Measurements from ENCODE around the gene EFHD2.
"Not testable (repeated sequence)": the region's sequence is repeated elsewhere in the genome, so short reads cannot be mapped to it uniquely, and the experiment has no call there.

EFHD2 gene

GRCh38 chr1:15451014-15451722 lies 41.5 kb downstream of the EFHD2 start:
- Histone ChIP-seq H3K4me1 (ENCODE audit: control insufficient read depth in 2 of 2, insufficient read depth in 2 of 2, low read length in 2 of 2) (no peaks in the 10 kb centered on the region), H3K36me3 (ENCODE audit: control insufficient read depth in 2 of 2, insufficient read depth in 2 of 2, low read length in 2 of 2) (no peaks in the 10 kb centered on the region), H3K9me3 (ENCODE audit: control insufficient read depth in 2 of 2, low read length in 2 of 2) (no peaks in the 10 kb centered on the region), H3K4me3 (ENCODE audit: low read length in 2 of 2) (no peak overlapping the region), H3K9ac (ENCODE audit: low read depth in 1 of 2, low read length in 2 of 2) (no peak overlapping the region), H3K27me3 (ENCODE audit: control insufficient read depth in 2 of 2, insufficient read depth in 2 of 2, low read length in 2 of 2) (peaks cover 0 to 2% of the 10 kb centered on the region in 2 donors), H3K27ac (ENCODE audit: low read depth in 2 of 2, low read length in 2 of 2) (no peak overlapping the region)

- no peak overlapping the region for H3K27ac ChIP-seq (ENCODE audit: low read depth in 2 of 2, low read length in 2 of 2)
- no peak overlapping the region for H3K4me3 ChIP-seq (ENCODE audit: low read length in 2 of 2)
- H3K27me3 ChIP-seq (ENCODE audit: control insufficient read depth in 2 of 2, insufficient read depth in 2 of 2, low read length in 2 of 2), result no peaks in the 10 kb centered on the region
- H3K9ac ChIP-seq (ENCODE audit: low read depth in 1 of 2, low read length in 2 of 2), result no peak overlapping the region
- no peaks in the 10 kb centered on the region for H3K36me3 ChIP-seq (ENCODE audit: control insufficient read depth in 2 of 2, insufficient read depth in 2 of 2, low read length in 2 of 2)
- no peaks in the 10 kb centered on the region for H3K4me1 ChIP-seq (ENCODE audit: control insufficient read depth in 2 of 2, insufficient read depth in 2 of 2, low read length in 2 of 2)
- no peaks in the 10 kb centered on the region for H3K9me3 ChIP-seq (ENCODE audit: control insufficient read depth in 2 of 2, low read length in 2 of 2)
Observed at GRCh38 chr1:15452216-15452615, 42.5 kb downstream of the EFHD2 start.

DNA sequence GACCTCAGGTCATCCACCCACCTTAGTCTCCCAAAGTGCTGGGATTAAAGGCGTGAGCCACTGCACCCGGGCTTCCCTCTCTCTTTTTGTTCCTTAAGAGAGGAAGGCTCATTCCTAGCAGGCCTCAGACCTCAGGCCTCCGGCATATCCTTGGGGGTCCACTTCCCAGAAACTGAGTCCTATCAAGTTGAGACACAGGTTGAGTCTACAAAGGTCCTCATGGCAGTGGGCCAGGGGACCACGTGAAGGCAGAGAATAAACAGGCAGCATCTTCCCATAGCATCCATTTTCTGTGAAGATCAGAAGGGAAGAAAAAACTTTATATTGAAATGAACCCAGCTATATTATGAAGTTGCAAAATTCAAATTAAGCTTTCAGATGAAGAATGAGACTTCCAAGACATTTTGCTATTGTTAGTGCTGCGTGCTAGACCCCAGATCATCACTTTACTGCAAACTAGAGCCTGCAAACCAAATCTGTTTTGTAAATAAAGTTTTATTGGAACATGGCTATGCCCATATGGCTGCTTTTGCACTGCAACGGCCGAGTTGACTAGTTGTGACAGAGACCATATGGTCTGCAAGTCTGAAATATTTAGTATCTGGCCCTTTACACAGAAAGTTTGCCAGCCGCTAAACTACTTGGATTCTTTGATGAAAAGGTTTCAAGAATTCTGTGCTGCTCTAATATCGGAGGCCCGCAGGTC lies 43.3 kb downstream of the EFHD2 start:
- H3K9me3 ChIP-seq (ENCODE audit: control insufficient read depth in 2 of 2, low read length in 2 of 2), result no peaks in the 10 kb centered on the region
- no peaks in the 10 kb centered on the region for H3K4me1 ChIP-seq (ENCODE audit: control insufficient read depth in 2 of 2, insufficient read depth in 2 of 2, low read length in 2 of 2)
- no peak overlapping the region for H3K4me3 ChIP-seq (ENCODE audit: low read length in 2 of 2)
- no peak overlapping the region for H3K9ac ChIP-seq (ENCODE audit: low read depth in 1 of 2, low read length in 2 of 2)
- no peaks in the 10 kb centered on the region for H3K36me3 ChIP-seq (ENCODE audit: control insufficient read depth in 2 of 2, insufficient read depth in 2 of 2, low read length in 2 of 2)
- H3K27ac ChIP-seq (ENCODE audit: low read depth in 2 of 2, low read length in 2 of 2), result no peak overlapping the region
- no peaks in the 10 kb centered on the region for H3K27me3 ChIP-seq (ENCODE audit: control insufficient read depth in 2 of 2, insufficient read depth in 2 of 2, low read length in 2 of 2)

DNA sequence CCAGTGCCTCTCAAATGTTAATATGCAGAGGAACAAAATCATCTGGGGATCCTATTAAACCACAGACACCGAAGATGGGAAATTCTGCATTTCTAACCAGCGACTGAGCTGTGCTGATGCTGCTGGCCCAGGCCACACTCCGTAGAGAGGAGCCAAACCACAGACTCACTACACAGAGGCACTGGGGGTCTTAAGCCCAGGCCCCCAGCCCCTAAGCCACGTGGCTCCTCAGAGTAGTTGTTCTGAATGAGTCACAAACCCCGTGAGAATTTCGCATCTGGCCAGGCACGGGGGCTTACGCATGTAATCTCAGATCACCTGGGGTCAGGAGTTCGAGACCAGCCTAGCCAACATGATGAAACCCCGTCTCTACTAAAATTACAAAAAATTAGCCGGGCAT lies 44.0 kb downstream of the EFHD2 start:
- Histone ChIP-seq H3K36me3 (ENCODE audit: control insufficient read depth in 2 of 2, insufficient read depth in 2 of 2, low read length in 2 of 2) (no peaks in the 10 kb centered on the region), H3K9me3 (ENCODE audit: control insufficient read depth in 2 of 2, low read length in 2 of 2) (no peaks in the 10 kb centered on the region), H3K4me1 (ENCODE audit: control insufficient read depth in 2 of 2, insufficient read depth in 2 of 2, low read length in 2 of 2) (no peaks in the 10 kb centered on the region), H3K4me3 (ENCODE audit: low read length in 2 of 2) (no peak overlapping the region), H3K27ac (ENCODE audit: low read depth in 2 of 2, low read length in 2 of 2) (no peak overlapping the region), H3K9ac (ENCODE audit: low read depth in 1 of 2, low read length in 2 of 2) (no peak overlapping the region), H3K27me3 (ENCODE audit: control insufficient read depth in 2 of 2, insufficient read depth in 2 of 2, low read length in 2 of 2) (no peaks in the 10 kb centered on the region)

GRCh38 chr1:15454256-15454655 lies 44.6 kb downstream of the EFHD2 start:
- Histone ChIP-seq H3K27me3 (ENCODE audit: control insufficient read depth in 2 of 2, insufficient read depth in 2 of 2, low read length in 2 of 2) (no peaks in the 10 kb centered on the region), H3K27ac (ENCODE audit: low read depth in 2 of 2, low read length in 2 of 2) (no peak overlapping the region)

DNA sequence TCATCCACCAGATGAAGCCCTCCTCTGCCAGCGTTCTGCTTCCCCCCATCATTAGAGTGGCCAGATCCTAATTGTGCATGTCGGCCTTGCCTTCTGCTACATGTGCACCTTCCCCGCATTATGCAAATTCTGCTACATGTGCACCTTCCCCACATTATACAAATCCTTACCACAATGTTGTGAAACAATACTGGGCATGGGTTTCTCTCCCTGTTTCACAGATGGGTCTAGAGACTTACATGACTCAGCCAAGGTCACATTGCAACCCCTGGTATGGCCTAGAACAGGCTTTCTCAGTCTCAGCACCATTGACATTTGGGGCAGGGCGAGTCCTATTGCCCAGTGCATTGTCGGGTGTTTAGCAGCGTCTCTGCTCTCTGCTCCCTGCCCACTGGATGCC lies 45.8 kb downstream of the EFHD2 start:
- no peaks in the 10 kb centered on the region for H3K9me3 ChIP-seq (ENCODE audit: control insufficient read depth in 2 of 2, low read length in 2 of 2)
- peaks cover 0 to 2% of the 10 kb centered on the region in 2 donors for H3K4me1 ChIP-seq (ENCODE audit: control insufficient read depth in 2 of 2, insufficient read depth in 2 of 2, low read length in 2 of 2)
- no peak overlapping the region for H3K4me3 ChIP-seq (ENCODE audit: low read length in 2 of 2)
- no peaks in the 10 kb centered on the region for H3K36me3 ChIP-seq (ENCODE audit: control insufficient read depth in 2 of 2, insufficient read depth in 2 of 2, low read length in 2 of 2)
- no peaks in the 10 kb centered on the region for H3K27me3 ChIP-seq (ENCODE audit: control insufficient read depth in 2 of 2, insufficient read depth in 2 of 2, low read length in 2 of 2)
- H3K27ac ChIP-seq (ENCODE audit: low read depth in 2 of 2, low read length in 2 of 2), result no peak overlapping the region
- no peak overlapping the region for H3K9ac ChIP-seq (ENCODE audit: low read depth in 1 of 2, low read length in 2 of 2)

More at GRCh38 chr1:15454256-15454655, 44.6 kb downstream of the EFHD2 start:
- Histone ChIP-seq H3K36me3 (ENCODE audit: control insufficient read depth in 2 of 2, insufficient read depth in 2 of 2, low read length in 2 of 2) (no peaks in the 10 kb centered on the region), H3K9me3 (ENCODE audit: control insufficient read depth in 2 of 2, low read length in 2 of 2) (no peaks in the 10 kb centered on the region), H3K9ac (ENCODE audit: low read depth in 1 of 2, low read length in 2 of 2) (no peak overlapping the region), H3K4me1 (ENCODE audit: control insufficient read depth in 2 of 2, insufficient read depth in 2 of 2, low read length in 2 of 2) (no peaks in the 10 kb centered on the region), H3K4me3 (ENCODE audit: low read length in 2 of 2) (no peak overlapping the region)

DNA sequence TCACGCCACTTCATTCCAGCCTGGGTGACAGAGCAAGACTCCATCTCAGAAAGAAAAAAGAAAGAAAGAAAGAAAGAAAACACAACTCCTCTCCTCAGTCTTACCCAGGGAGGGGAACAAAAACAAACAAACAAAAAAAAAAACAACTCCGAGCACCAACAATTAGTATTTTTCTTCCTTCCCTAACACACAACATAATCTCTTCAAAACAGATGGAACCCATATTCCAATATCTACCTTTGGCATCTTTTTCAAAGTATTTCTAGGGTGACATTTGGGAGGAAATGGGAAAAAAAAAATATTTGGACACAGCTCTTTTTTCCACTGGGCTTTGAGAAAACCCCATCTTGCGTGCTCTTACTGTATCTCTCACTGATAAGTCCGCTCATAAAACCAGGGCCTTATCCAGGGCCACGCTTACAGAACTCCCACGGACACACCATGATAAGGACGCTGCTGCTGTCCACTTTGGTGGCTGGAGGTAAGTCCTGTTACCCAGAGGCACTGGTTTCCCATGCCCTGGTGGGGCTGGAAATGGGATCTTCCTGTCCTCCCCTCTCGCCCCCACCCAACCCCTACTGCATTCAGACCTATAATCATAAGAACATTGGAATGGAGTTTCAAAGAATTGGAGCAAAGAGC lies 46.7 kb downstream of the EFHD2 start, which contains the start of gene CELA2A:
TSS of gene CELA2A (plus strand) at position 420 of the 642 bp plus-strand sequence. CDS start at position 442, 22 bp downstream.
- H3K9me3 ChIP-seq (ENCODE audit: control insufficient read depth in 2 of 2, low read length in 2 of 2), result no peaks in the 10 kb centered on the region

GRCh38 chr1:15457585-15457984 lies 47.9 kb downstream of the EFHD2 start:
- Histone ChIP-seq H3K4me1 (ENCODE audit: control insufficient read depth in 2 of 2, insufficient read depth in 2 of 2, low read length in 2 of 2) (peaks cover 0 to 2% of the 10 kb centered on the region in 2 donors), H3K27me3 (ENCODE audit: control insufficient read depth in 2 of 2, insufficient read depth in 2 of 2, low read length in 2 of 2) (no peaks in the 10 kb centered on the region), H3K27ac (ENCODE audit: low read depth in 2 of 2, low read length in 2 of 2) (no peak overlapping the region), H3K36me3 (ENCODE audit: control insufficient read depth in 2 of 2, insufficient read depth in 2 of 2, low read length in 2 of 2) (no peaks in the 10 kb centered on the region), H3K9me3 (ENCODE audit: control insufficient read depth in 2 of 2, low read length in 2 of 2) (no peaks in the 10 kb centered on the region), H3K9ac (ENCODE audit: low read depth in 1 of 2, low read length in 2 of 2) (no peak overlapping the region), H3K4me3 (ENCODE audit: low read length in 2 of 2) (no peak overlapping the region)

More for the DNA sequence above, 46.7 kb downstream of the EFHD2 start, which contains the start of gene CELA2A:
- no peaks in the 10 kb centered on the region for H3K27me3 ChIP-seq (ENCODE audit: control insufficient read depth in 2 of 2, insufficient read depth in 2 of 2, low read length in 2 of 2)
- H3K4me3 ChIP-seq (ENCODE audit: low read length in 2 of 2), result no peak within 1 kb of the TSS
- peaks cover 0 to 2% of the 10 kb centered on the region in 2 donors for H3K4me1 ChIP-seq (ENCODE audit: control insufficient read depth in 2 of 2, insufficient read depth in 2 of 2, low read length in 2 of 2)
- no peak within 1 kb of the TSS for H3K9ac ChIP-seq (ENCODE audit: low read depth in 1 of 2, low read length in 2 of 2)
- H3K27ac ChIP-seq (ENCODE audit: low read depth in 2 of 2, low read length in 2 of 2), result no peak within 1 kb of the TSS
- H3K36me3 ChIP-seq (ENCODE audit: control insufficient read depth in 2 of 2, insufficient read depth in 2 of 2, low read length in 2 of 2), result no peaks in the 10 kb centered on the region

DNA sequence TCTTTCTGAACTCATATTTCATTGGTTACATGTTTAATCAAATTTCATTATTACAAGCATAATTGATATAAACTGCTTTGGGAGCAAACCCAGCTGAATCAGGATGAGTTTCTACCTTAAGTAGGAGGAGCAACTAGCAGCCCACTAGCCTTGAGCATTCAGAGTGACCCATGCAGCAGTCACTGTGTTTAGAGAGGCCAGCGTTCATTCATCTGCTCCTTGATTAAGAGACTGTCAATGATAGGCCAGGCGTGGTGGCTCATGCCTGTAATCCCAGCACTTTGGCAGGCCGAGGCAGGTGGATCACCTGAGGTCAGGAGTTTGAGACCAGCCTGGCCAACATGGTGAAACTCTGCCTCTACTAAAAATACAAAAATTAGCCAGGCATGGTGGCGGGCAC lies 48.7 kb downstream of the EFHD2 start:
- H3K27ac ChIP-seq (ENCODE audit: low read depth in 2 of 2, low read length in 2 of 2); H3K27me3 ChIP-seq (ENCODE audit: control insufficient read depth in 2 of 2, insufficient read depth in 2 of 2, low read length in 2 of 2); H3K4me3 ChIP-seq (ENCODE audit: low read length in 2 of 2); H3K4me1 ChIP-seq (ENCODE audit: control insufficient read depth in 2 of 2, insufficient read depth in 2 of 2, low read length in 2 of 2); H3K9me3 ChIP-seq (ENCODE audit: control insufficient read depth in 2 of 2, low read length in 2 of 2); H3K36me3 ChIP-seq (ENCODE audit: control insufficient read depth in 2 of 2, insufficient read depth in 2 of 2, low read length in 2 of 2); H3K9ac ChIP-seq (ENCODE audit: low read depth in 1 of 2, low read length in 2 of 2): not testable (repeated sequence)
